ENCODE measurements around the gene WNK2. TPM values are rescaled to one million over a fixed set of nuclear protein-coding genes. Genes with fewer than 3 reads are reported as not detected.

Gene WNK2
- total RNA-seq, 1 experiment from 2014 or later: 69.4 TPM

- H2BK120ac ChIP-seq (ENCODE audit: low read depth, low read length, poor library complexity, severe bottlenecking): no peak overlapping the region
- no peak for DNase-seq
- H4K8ac ChIP-seq (replicated peaks; ENCODE audit: insufficient read length, low read depth, low read length): no peak overlapping the region
- H3K56ac ChIP-seq (ENCODE audit: insufficient read length, low read depth, low read length): no peak overlapping the region
- no peak overlapping the region for H2BK12ac ChIP-seq (ENCODE audit: insufficient read length, low read depth, low read length)
- no peaks in the 10 kb centered on the region for H3K23me2 ChIP-seq (ENCODE audit: insufficient read length, low read depth, low read length, poor library complexity, severe bottlenecking)
- H2BK20ac ChIP-seq (ENCODE audit: low read depth, low read length, poor library complexity, severe bottlenecking): no peak overlapping the region
- H3T11ph ChIP-seq (ENCODE audit: low read length): no peak overlapping the region
- Mint-ChIP-seq H3K36me3 (ENCODE audit: insufficient read depth in 1 of 3, low read depth in 3 of 3) (peaks cover 6 to 8% (median 7%) of the 10 kb centered on the region in 3 experiments), H3K9me3 (peaks cover 10 to 12% of the 10 kb centered on the region in 2 experiments), H3K27ac (peak overlapping the region in 1 of 3 experiments; percentile 97; a peak in 1 of 7 replicates), H3K4me3 (no peak overlapping the region), H3K27me3 (ENCODE audit: low read depth) (no peaks in the 10 kb centered on the region), H3K4me1 (no peaks in the 10 kb centered on the region)
- H2BK15ac ChIP-seq (ENCODE audit: low read depth, low read length): no peak overlapping the region
- TF ChIP-seq CTCF (conservative IDR thresholded peaks at IDR 0.05): no peak
- H2AK5ac ChIP-seq (ENCODE audit: insufficient read length, low read length): no peak overlapping the region
- H2AFZ ChIP-seq (ENCODE audit: low read length): no peak overlapping the region
- no peak overlapping the region for H3K27ac ChIP-seq (ENCODE audit: insufficient read length, low read depth, low read length)
- H3K4me2 ChIP-seq (ENCODE audit: insufficient read depth, insufficient read length, low read length): no peak overlapping the region
- no peaks in the 10 kb centered on the region for H3K79me2 ChIP-seq (ENCODE audit: insufficient read depth, low read length)
- H3K9ac ChIP-seq (ENCODE audit: extremely low read depth, insufficient read length, low read length): no peak overlapping the region
- no peak overlapping the region for H3K4ac ChIP-seq (ENCODE audit: low read depth, low read length)
- H3K27me3 ChIP-seq (ENCODE audit: insufficient read depth, low read length): no peaks in the 10 kb centered on the region
- H3K4me1 ChIP-seq (ENCODE audit: insufficient read depth, low read length): no peaks in the 10 kb centered on the region
- no peak overlapping the region for H4K5ac ChIP-seq (ENCODE audit: insufficient read length, low read depth, low read length)
- no peaks in the 10 kb centered on the region for H4K20me1 ChIP-seq (ENCODE audit: control insufficient read depth, insufficient read depth, insufficient read length)
- no peak overlapping the region for H3K23ac ChIP-seq (ENCODE audit: insufficient read length, low read depth, low read length)
- WGBS (ENCODE audit: extremely low coverage, insufficient read length, low lambda C conversion rate): no CpG with 5 or more reads among the region's 6 CpGs
- H3K14ac ChIP-seq (ENCODE audit: insufficient read depth, low read length): no peak overlapping the region; the same call in 1 of the 2 replicates
- no peak overlapping the region for H4K91ac ChIP-seq (ENCODE audit: insufficient read length, low read depth, low read length)
- no peaks in the 10 kb centered on the region for H3K79me1 ChIP-seq (ENCODE audit: insufficient read depth, low read depth, low read length, poor library complexity, severe bottlenecking)
- H3K18ac ChIP-seq (ENCODE audit: insufficient read length, low read depth, low read length): no peak overlapping the region
- H2BK5ac ChIP-seq (ENCODE audit: insufficient read length, low read length): no peak overlapping the region
- no peaks in the 10 kb centered on the region for H3K9me3 ChIP-seq (ENCODE audit: control insufficient read depth, low read depth, low read length)
These were observed 34.2 kb downstream of the WNK2 start for GRCh38 chr9:93218161-93218560.

Data from H9 (cell line).